Urothelium cell line (cell line): Measurements from ENCODE around the gene EXOC6.

Experiments
- DNase-seq: peaks from one replicate; pipeline ENCODE4 v3.0.0; 2011; ENCODE audit warnings: low spot score, mixed read lengths
- FAIRE-seq: peaks from 2 replicates; lab custom pipeline; 2011; peaks lifted over from hg19 to GRCh38; lab: Jason Lieb, UNC

EXOC6 gene

DNA sequence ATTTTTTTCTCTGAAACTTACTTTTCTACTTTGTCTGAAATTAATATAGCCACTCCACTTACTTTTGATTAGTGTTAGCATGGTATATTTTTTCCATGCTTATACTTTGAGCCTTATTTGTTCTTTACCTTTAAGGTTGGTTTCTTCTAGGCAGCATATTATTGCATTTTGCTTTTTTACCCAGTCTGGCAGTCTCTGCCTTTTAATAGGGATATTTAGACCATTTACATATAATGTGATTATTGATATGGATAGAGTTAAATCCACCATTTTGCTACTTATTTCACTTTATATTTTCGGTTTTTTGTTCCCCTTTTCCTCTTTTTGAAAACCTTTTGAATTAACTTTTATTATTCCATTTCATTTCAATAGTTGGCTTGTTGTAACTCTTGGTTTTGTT, 255.6 kb downstream of the EXOC6 start:
- DNase-seq (no peak), FAIRE-seq (no peak)

GRCh38 chr10:93106631-93107072, 258.3 kb downstream of the EXOC6 start:
- DNase-seq (no peak), FAIRE-seq (no peak)
